Tibial artery (tissue), 4 donors: ENCODE data around the gene SLC25A13.
A peak's percentile ranks its signal among the peaks of the same experiment; 100 is the strongest.

Experiments
- DNase-seq, 2 donors: peaks; one replicate each; pipeline ENCODE4 v3.0.0-alpha.2; 2019
- H3K27ac ChIP-seq, 2 donors: fragments of 200-600 bp; sonication (generic) in 1 of 2; 1 replicate in 1 of 2; 2 replicates in 1 of 2; pipeline ENCODE4 v1.5.1; 2018 to 2019; ENCODE audit warnings: mild to moderate bottlenecking in 1 of 2
- H3K27me3 ChIP-seq, 2 donors: fragments of 200-600 bp; sonication (generic) in 1 of 2; one replicate each; pipeline versions ENCODE4 v1.5.1 to v1.6.0; 2016 to 2019
- H3K36me3 ChIP-seq, 3 donors: fragments of 200-600 bp; sonication (generic) in 2 of 3; one replicate each; pipeline ENCODE4 v1.5.1; 2016 to 2019; ENCODE audit warnings: mild to moderate bottlenecking in 2 of 3
- H3K4me1 ChIP-seq, 4 donors: fragments of 200-600 bp; sonication (generic) in 2 of 4; 1 replicate in 3 of 4; 2 replicates in 1 of 4; pipeline ENCODE4 v1.5.1; 2016 to 2019
- H3K4me3 ChIP-seq, 2 donors: fragments of 200-600 bp; sonication (generic) in 1 of 2; 1 replicate in 1 of 2; 2 replicates in 1 of 2; pipeline ENCODE4 v1.5.1; 2018 to 2019; ENCODE audit warnings: mild to moderate bottlenecking in 2 of 2
- H3K9me3 ChIP-seq, 3 donors: fragments of 200-600 bp; sonication (generic) in 1 of 3; one replicate each; pipeline ENCODE4 v1.5.1; 2016 to 2019
- CTCF ChIP-seq, 2 experiments: fragments of 200-600 bp in 1 of 2; fragments of 450-650 bp in 1 of 2; IDR thresholded peaks; one replicate each; pipeline ENCODE4 v1.5.1; 2017 to 2019; ENCODE audit warnings: antibody characterized with exemption in 2 of 2, mild to moderate bottlenecking in 1 of 2, moderate library complexity in 1 of 2
- intact Hi-C: fragments of 100-400 bp; cut with DNase I; formaldehyde crosslinking; loops from one replicate; pipeline ENCODE4 v1.15.0; 2023; ENCODE audit warnings: low total_unique reads

The SLC25A13 gene

GRCh38 chr7:96196676-96197075 lies 125.2 kb downstream of the SLC25A13 start:
- Histone ChIP-seq H3K36me3 (peaks cover 3 to 20% (median 7%) of the 10 kb centered on the region in 3 donors), H3K9me3 (no peaks in the 10 kb centered on the region), H3K27ac (no peak overlapping the region), H3K4me1 (peaks cover 0 to 11% (median 0%) of the 10 kb centered on the region in 4 donors), H3K4me3 (no peak overlapping the region), H3K27me3 (no peaks in the 10 kb centered on the region)
- DNase-seq: no peak
- intact Hi-C loops: no loop called here
- no peak for TF ChIP-seq CTCF (IDR thresholded peaks at IDR 0.05)

GRCh38 chr7:96189129-96189820 lies 132.6 kb downstream of the SLC25A13 start:
- H3K9me3 ChIP-seq: no peaks in the 10 kb centered on the region
- H3K4me1 ChIP-seq: peaks cover 0 to 22% (median 7%) of the 10 kb centered on the region in 4 donors
- intact Hi-C loops: no loop called here
- no peak for DNase-seq
- no peak for TF ChIP-seq CTCF (IDR thresholded peaks at IDR 0.05)
- no peaks in the 10 kb centered on the region for H3K27me3 ChIP-seq
- H3K36me3 ChIP-seq: peaks cover 26 to 43% (median 35%) of the 10 kb centered on the region in 3 donors
- peak overlapping the region in 1 of 2 donors; percentile 37 for H3K27ac ChIP-seq
- H3K4me3 ChIP-seq: peak overlapping the region; percentile 28 to 34

GRCh38 chr7:96188591-96188991 lies 133.3 kb downstream of the SLC25A13 start:
- H3K9me3 ChIP-seq: no peaks in the 10 kb centered on the region
- peaks cover 0 to 22% (median 7%) of the 10 kb centered on the region in 4 donors for H3K4me1 ChIP-seq
- TF ChIP-seq CTCF (IDR thresholded peaks at IDR 0.05): no peak
- H3K4me3 ChIP-seq: peak overlapping the region; percentile 28 to 34
- DNase-seq: no peak
- H3K36me3 ChIP-seq: peaks cover 33 to 50% (median 42%) of the 10 kb centered on the region in 3 donors
- H3K27ac ChIP-seq: peak overlapping the region in 1 of 2 donors; percentile 37
- intact Hi-C loops: no loop called here
- H3K27me3 ChIP-seq: no peaks in the 10 kb centered on the region

GRCh38 chr7:96188174-96188581 lies 133.7 kb downstream of the SLC25A13 start:
- Histone ChIP-seq H3K36me3 (peaks cover 37 to 50% (median 46%) of the 10 kb centered on the region in 3 donors), H3K27me3 (no peaks in the 10 kb centered on the region), H3K9me3 (no peaks in the 10 kb centered on the region), H3K4me1 (peaks cover 0 to 22% (median 7%) of the 10 kb centered on the region in 4 donors), H3K4me3 (peak overlapping the region; percentile 28 to 34), H3K27ac (peak overlapping the region in 1 of 2 donors; percentile 37)
- TF ChIP-seq CTCF (IDR thresholded peaks at IDR 0.05): no peak
- no peak for DNase-seq
- intact Hi-C loops: no loop called here

- Histone ChIP-seq H3K36me3 (peaks cover 41 to 50% (median 50%) of the 10 kb centered on the region in 3 donors), H3K27ac (peak overlapping the region in 1 of 2 donors; percentile 37), H3K9me3 (no peaks in the 10 kb centered on the region), H3K4me3 (no peak overlapping the region), H3K27me3 (no peaks in the 10 kb centered on the region), H3K4me1 (peaks cover 0 to 22% (median 7%) of the 10 kb centered on the region in 4 donors)
- DNase-seq: no peak
- TF ChIP-seq CTCF (IDR thresholded peaks at IDR 0.05): no peak
- intact Hi-C loops: no loop called here
Measured at GRCh38 chr7:96187735-96188134, 134.2 kb downstream of the SLC25A13 start.
